ENCODE results near the gene MIOS.

Gene MIOS

DNA sequence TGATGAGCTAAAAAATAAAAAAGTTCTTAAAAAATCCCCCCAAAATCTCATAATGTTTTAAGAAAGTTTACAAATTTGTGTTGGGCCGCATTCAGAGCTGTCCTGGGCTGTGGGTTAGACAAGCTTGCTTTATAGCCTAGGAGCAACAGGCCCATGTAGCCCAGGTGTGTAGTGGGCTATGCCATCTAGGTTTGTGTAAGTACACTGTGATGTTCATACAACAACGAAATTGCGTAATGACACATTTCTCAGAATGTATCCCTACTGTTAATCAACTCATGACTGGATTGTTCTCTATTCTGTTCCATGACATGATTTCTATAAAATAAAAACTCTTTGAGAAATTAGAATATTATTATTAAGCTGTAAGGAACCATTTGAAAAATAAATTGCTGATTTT, 13.0 kb downstream of the MIOS start:
- TF ChIP-seq, protein P1, sequence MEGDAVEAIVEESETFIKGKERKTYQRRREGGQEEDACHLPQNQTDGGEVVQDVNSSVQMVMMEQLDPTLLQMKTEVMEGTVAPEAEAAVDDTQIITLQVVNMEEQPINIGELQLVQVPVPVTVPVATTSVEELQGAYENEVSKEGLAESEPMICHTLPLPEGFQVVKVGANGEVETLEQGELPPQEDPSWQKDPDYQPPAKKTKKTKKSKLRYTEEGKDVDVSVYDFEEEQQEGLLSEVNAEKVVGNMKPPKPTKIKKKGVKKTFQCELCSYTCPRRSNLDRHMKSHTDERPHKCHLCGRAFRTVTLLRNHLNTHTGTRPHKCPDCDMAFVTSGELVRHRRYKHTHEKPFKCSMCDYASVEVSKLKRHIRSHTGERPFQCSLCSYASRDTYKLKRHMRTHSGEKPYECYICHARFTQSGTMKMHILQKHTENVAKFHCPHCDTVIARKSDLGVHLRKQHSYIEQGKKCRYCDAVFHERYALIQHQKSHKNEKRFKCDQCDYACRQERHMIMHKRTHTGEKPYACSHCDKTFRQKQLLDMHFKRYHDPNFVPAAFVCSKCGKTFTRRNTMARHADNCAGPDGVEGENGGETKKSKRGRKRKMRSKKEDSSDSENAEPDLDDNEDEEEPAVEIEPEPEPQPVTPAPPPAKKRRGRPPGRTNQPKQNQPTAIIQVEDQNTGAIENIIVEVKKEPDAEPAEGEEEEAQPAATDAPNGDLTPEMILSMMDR (IDR thresholded peaks at IDR 0.05; ENCODE audit: low read depth, low read length, missing control alignments) = no peak
- H3K4me3 ChIP-seq (ENCODE audit: low read depth, low read length) = no peak overlapping the region
- DNase-seq (ENCODE audit: low read depth) = no peak

DNA sequence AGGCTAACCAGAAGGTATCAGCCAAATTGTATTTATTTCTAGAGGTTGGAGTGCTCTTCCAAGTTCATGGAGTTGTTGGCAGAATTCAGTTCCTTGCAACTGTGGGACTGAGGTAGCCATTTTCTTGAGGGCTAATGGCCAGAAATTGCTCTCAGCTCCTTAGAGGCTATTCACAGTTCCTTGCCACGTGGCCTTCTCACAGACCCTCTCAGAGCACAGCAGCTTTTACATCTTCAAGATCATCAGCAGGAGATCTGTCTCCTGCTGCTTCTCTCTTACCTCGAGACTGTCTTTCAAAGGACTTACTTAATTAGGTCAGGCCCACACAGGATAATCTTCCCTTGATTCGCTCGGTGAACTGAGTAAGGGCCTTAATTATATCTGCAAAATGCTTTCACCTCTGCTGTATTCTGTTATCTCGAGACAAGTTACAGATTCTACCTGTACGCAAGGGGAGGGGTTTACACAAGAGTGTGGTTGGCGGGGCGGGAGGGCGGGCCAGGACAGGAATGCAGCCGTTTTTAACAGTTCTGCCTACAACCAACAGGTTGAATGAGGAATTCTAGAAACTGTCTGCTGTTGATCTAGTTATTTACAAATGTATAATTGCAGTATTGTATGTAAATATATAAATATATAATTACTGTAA, 15.0 kb downstream of the MIOS start:
- TF ChIP-seq, protein P1 (IDR thresholded peaks at IDR 0.05; ENCODE audit: low read depth, low read length, missing control alignments) = no peak
- DNase-seq (ENCODE audit: low read depth) = no peak
- H3K4me3 ChIP-seq (ENCODE audit: low read depth, low read length) = no peak overlapping the region

DNA sequence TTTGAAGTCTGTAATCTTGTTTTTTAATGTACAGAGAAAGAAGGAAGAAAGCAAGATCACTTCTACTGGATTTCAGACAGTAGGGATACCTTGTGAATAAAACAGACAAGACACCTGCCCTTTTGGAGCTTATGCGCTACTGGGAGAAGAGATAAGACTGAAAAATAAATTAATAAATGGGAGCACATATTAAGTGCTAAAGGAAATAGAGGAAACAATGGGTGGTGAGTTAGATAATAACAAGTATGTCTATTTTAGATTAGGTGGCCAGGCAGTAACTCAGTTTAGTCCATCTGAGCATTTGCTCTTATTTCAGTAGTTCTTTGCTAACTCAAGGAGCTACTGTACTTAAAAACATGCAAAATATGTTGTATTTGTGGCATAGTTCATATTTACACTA, 15.9 kb downstream of the MIOS start:
- no peak overlapping the region for H3K4me3 ChIP-seq (ENCODE audit: low read depth, low read length)
- TF ChIP-seq, protein P1 (IDR thresholded peaks at IDR 0.05; ENCODE audit: low read depth, low read length, missing control alignments) = no peak
- no peak for DNase-seq (ENCODE audit: low read depth)

DNA sequence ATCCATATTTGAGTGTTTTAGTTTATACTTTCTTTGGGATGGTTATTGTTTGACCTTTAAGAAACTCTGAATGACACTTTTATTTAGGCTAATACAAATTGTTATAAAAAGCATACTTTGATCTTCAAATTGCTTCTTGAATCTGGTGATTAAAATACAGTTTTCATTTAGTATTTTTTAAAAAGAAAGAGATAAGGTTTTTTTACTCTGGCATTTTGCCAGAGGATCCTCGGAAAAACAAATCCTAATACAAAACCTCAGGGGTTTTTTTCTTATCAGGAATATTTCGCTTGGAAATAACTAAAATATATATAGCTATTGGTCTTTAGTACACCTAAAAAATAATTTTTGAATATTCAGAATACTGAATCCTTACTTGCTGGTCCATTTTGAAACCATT, 17.0 kb downstream of the MIOS start:
- DNase-seq (ENCODE audit: low read depth) = no peak
- TF ChIP-seq, protein P1 (IDR thresholded peaks at IDR 0.05; ENCODE audit: low read depth, low read length, missing control alignments) = no peak
- no peak overlapping the region for H3K4me3 ChIP-seq (ENCODE audit: low read depth, low read length)

DNA sequence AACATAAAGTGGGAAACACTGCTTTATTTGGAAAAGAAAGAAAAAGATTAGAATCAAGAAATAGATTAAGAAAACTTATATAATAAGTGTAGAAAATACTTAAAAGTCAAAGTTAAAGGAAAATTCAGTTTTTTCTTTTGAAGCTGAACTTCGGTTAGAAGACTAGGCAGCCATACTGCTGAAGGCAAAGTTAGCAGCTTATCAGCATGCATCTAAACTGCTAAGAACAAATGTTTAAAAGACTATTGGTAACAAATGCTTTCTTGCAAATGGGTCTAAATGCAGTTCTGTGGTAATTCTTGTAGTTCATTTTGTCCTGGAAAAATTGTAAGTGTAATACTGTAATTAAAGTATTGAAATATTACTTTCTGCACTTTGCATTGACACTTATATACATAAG, 18.0 kb downstream of the MIOS start:
- no peak overlapping the region for H3K4me3 ChIP-seq (ENCODE audit: low read depth, low read length)
- DNase-seq (ENCODE audit: low read depth) = no peak
- TF ChIP-seq, protein P1 (IDR thresholded peaks at IDR 0.05; ENCODE audit: low read depth, low read length, missing control alignments) = no peak

DNA sequence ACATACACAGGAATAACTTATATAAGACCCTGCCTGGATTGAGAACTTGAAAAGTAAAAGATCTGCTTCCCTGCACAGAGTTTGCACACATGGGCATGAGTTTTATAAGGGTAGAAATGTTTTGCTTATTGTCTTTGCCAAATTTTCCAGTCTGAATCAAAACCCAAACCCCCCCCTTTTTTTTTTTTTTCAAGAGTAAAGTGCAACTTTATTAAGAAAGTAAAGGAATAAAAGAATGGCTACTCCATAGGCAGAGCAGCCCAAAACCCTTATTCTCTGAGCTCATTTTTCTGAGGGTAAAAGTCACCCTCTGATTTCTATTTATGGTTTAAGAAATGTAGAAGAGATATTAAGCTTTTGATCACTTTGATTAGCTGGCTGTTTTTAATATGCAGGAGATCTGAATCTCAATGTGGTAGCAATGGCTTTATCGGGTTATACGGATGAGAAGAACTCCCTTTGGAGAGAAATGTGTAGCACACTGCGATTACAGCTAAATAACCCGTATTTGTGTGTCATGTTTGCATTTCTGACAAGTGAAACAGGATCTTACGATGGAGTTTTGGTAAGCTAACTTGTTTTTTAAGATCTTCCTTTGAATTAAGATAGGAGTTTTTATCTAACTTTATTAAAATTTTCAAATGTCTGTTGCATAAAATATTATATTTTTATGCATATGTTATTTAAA, 18.7 kb downstream of the MIOS start:
- no peak for DNase-seq (ENCODE audit: low read depth)
- TF ChIP-seq, protein P1 (IDR thresholded peaks at IDR 0.05; ENCODE audit: low read depth, low read length, missing control alignments) = no peak
- no peak overlapping the region for H3K4me3 ChIP-seq (ENCODE audit: low read depth, low read length)

DNA sequence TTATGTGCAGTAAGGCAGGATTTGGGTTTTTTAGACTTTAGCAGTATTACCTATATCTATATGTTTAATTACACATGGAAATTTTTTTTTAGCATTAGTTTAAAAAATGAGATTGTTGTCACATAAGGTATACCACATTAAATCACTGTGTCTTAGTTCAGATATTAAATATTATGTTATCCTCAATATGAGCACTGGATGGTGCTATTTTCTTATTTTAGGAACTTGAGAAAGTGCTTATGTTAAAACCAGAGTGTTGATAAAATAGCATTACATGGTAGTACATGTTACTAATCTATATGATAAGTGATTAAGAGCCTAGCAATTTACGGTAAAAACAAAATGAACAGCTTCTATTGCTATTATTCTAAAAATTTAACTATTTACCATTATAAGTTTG, 28.8 kb downstream of the MIOS start:
- TF ChIP-seq, protein P1 (IDR thresholded peaks at IDR 0.05; ENCODE audit: low read depth, low read length, missing control alignments) = no peak
- no peak overlapping the region for H3K4me3 ChIP-seq (ENCODE audit: low read depth, low read length)
- no peak for DNase-seq (ENCODE audit: low read depth)

Measured in GM12864 (cell line).